ENCODE measurements around the gene LRRC71. TPM values are rescaled to one million over a fixed set of nuclear protein-coding genes. Genes with fewer than 3 reads are reported as not detected.

LRRC71 gene
- total RNA-seq, 6 donors from 2014 or later = 0.49 to 13.9 (median 6.3) TPM

GRCh38 chr1:156901590-156901900 lies 18.9 kb upstream of the LRRC71 start:
- Histone ChIP-seq H3K9me3 (no peaks in the 10 kb centered on the region), H3K36me3 (peaks cover 0 to 14% (median 0%) of the 10 kb centered on the region in 4 donors), H3K27ac (peak overlapping the region in 2 of 4 donors; percentile 17 to 20), H3K4me3 (no peak overlapping the region), H3K4me1 (peaks cover 37 to 72% (median 62%) of the 10 kb centered on the region in 4 donors), H3K27me3 (no peaks in the 10 kb centered on the region)
- no peak for DNase-seq
- TF ChIP-seq POLR2A (IDR thresholded peaks at IDR 0.05) (no peak), EP300 (IDR thresholded peaks at IDR 0.05) (no peak), POLR2AphosphoS5 (IDR thresholded peaks at IDR 0.05) (no peak), CTCF (IDR thresholded peaks at IDR 0.05) (no peak)
- ATAC-seq (ENCODE audit: low FRiP score in 2 of 2) = no peak
- 86 to 97% methylated on average over 4 of the region's 4 CpGs for WGBS, 2 donors

- TF ChIP-seq EP300 (IDR thresholded peaks at IDR 0.05) (no peak), POLR2A (IDR thresholded peaks at IDR 0.05) (no peak), CTCF (IDR thresholded peaks at IDR 0.05) (no peak), POLR2AphosphoS5 (IDR thresholded peaks at IDR 0.05) (no peak)
- ATAC-seq (ENCODE audit: low FRiP score in 2 of 2) (no peak), DNase-seq (no peak)
- Histone ChIP-seq H3K4me3 (no peak overlapping the region), H3K27me3 (no peaks in the 10 kb centered on the region), H3K27ac (peak overlapping the region in 2 of 4 donors; percentile 13 to 17), H3K36me3 (peaks cover 0 to 21% (median 0%) of the 10 kb centered on the region in 4 donors), H3K4me1 (peaks cover 36 to 68% (median 61%) of the 10 kb centered on the region in 4 donors), H3K9me3 (no peaks in the 10 kb centered on the region)
- WGBS, 2 donors = 68 to 70% methylated on average over 20 to 22 of the region's 23 CpGs
These were observed 18.2 kb upstream of the LRRC71 start for GRCh38 chr1:156901966-156902915.

- H3K27ac ChIP-seq = peak overlapping the region in 2 of 4 donors; percentile 11 to 48
- no peak overlapping the region for H3K4me3 ChIP-seq
- no peaks in the 10 kb centered on the region for H3K27me3 ChIP-seq
- no peak for TF ChIP-seq CTCF (IDR thresholded peaks at IDR 0.05)
- no peak for TF ChIP-seq EP300 (IDR thresholded peaks at IDR 0.05)
- TF ChIP-seq POLR2AphosphoS5 (IDR thresholded peaks at IDR 0.05) = no peak
- TF ChIP-seq POLR2A (IDR thresholded peaks at IDR 0.05) = no peak
- ATAC-seq (ENCODE audit: low FRiP score in 2 of 2) (no peak), DNase-seq (no peak)
- H3K4me1 ChIP-seq = peaks cover 28 to 62% (median 53%) of the 10 kb centered on the region in 4 donors
- H3K36me3 ChIP-seq = peaks cover 0 to 34% (median 4%) of the 10 kb centered on the region in 4 donors
- no peaks in the 10 kb centered on the region for H3K9me3 ChIP-seq
- 74 to 81% methylated on average over 14 to 15 of the region's 15 CpGs for whole genome bisulfite sequencing, 2 donors
These were observed 16.9 kb upstream of the LRRC71 start for GRCh38 chr1:156903328-156904091.

- H3K4me1 ChIP-seq = peaks cover 23 to 53% (median 44%) of the 10 kb centered on the region in 4 donors
- DNase-seq = no peak
- H3K4me3 ChIP-seq = no peak overlapping the region
- no peak for ATAC-seq (ENCODE audit: low FRiP score in 2 of 2)
- H3K27ac ChIP-seq = peak overlapping the region in 2 of 4 donors; percentile 11 to 34
- TF ChIP-seq POLR2AphosphoS5 (IDR thresholded peaks at IDR 0.05) (no peak), EP300 (IDR thresholded peaks at IDR 0.05) (no peak), POLR2A (IDR thresholded peaks at IDR 0.05) (no peak), CTCF (IDR thresholded peaks at IDR 0.05) (no peak)
- no peaks in the 10 kb centered on the region for H3K27me3 ChIP-seq
- H3K9me3 ChIP-seq = no peaks in the 10 kb centered on the region
- WGBS, 2 donors = 73 to 75% methylated on average over 15 to 17 of the region's 19 CpGs
- H3K36me3 ChIP-seq = peaks cover 0 to 42% (median 7%) of the 10 kb centered on the region in 4 donors
These were observed 16.1 kb upstream of the LRRC71 start for GRCh38 chr1:156904187-156904959.
